Subcutaneous abdominal adipose tissue (tissue), 5 donors: ENCODE measurements around the gene XRCC1.
A peak's percentile ranks its signal among the peaks of the same experiment; 100 is the strongest.

Experiments
- H3K27ac ChIP-seq: one replicate; pipeline ENCODE4 v1.7.0; 2013; ENCODE audit warnings: low read depth, mild to moderate bottlenecking, inconsistent platforms, low read length, moderate library complexity
- H3K27me3 ChIP-seq, 5 donors: one replicate each; pipeline ENCODE4 v1.7.0; 2013; ENCODE audit warnings: low read length in 5 of 5, inconsistent platforms in 1 of 5; ENCODE audit not compliant: control insufficient read depth in 5 of 5, insufficient read depth in 4 of 5
- H3K36me3 ChIP-seq, 5 donors: one replicate each; pipeline ENCODE4 v1.7.0; 2013; ENCODE audit warnings: low read length in 5 of 5; ENCODE audit not compliant: control insufficient read depth in 5 of 5, insufficient read depth in 5 of 5
- H3K4me1 ChIP-seq, 5 donors: one replicate each; pipeline ENCODE4 v1.7.0; 2013; ENCODE audit warnings: low read length in 5 of 5, mild to moderate bottlenecking in 3 of 5, moderate library complexity in 1 of 5; ENCODE audit not compliant: control insufficient read depth in 5 of 5, insufficient read depth in 5 of 5
- H3K4me3 ChIP-seq, 5 donors: one replicate each; pipeline ENCODE4 v1.7.0; 2013; ENCODE audit warnings: low read length in 5 of 5, low read depth in 1 of 5
- H3K9ac ChIP-seq, 5 donors: one replicate each; pipeline ENCODE4 v1.7.0; 2013; ENCODE audit warnings: low read length in 5 of 5, mild to moderate bottlenecking in 4 of 5, moderate library complexity in 3 of 5
- H3K9me3 ChIP-seq, 5 donors: one replicate each; pipeline ENCODE4 v1.7.0; 2013; ENCODE audit warnings: low read length in 5 of 5; ENCODE audit not compliant: control insufficient read depth in 5 of 5
- donor health status: healthy.
- donor health status: healthy.
- donor health status: healthy.
- donor health status: healthy.
- donor health status: healthy.

XRCC1 gene

GRCh38 chr19:43505941-43506340 is 69.4 kb downstream of the XRCC1 start:
- Histone ChIP-seq H3K9me3 (no peaks in the 10 kb centered on the region), H3K4me3 (no peak overlapping the region), H3K9ac (no peak overlapping the region), H3K27ac (no peak overlapping the region), H3K27me3 (peaks cover 0 to 9% (median 0%) of the 10 kb centered on the region in 5 donors), H3K36me3 (peaks cover 4 to 26% (median 23%) of the 10 kb centered on the region in 5 donors), H3K4me1 (peaks cover 3 to 22% (median 20%) of the 10 kb centered on the region in 5 donors)

- Histone ChIP-seq H3K4me1 (peaks cover 3 to 22% (median 20%) of the 10 kb centered on the region in 5 donors), H3K4me3 (peak overlapping the region in 2 of 5 donors; percentile 73 to 81), H3K27me3 (peaks cover 0 to 9% (median 0%) of the 10 kb centered on the region in 5 donors), H3K36me3 (peaks cover 4 to 21% (median 18%) of the 10 kb centered on the region in 5 donors), H3K27ac (no peak overlapping the region), H3K9me3 (no peaks in the 10 kb centered on the region), H3K9ac (no peak overlapping the region)
Observed at GRCh38 chr19:43505186-43505456, 70.2 kb downstream of the XRCC1 start.

- Histone ChIP-seq H3K36me3 (peaks cover 4 to 16% (median 13%) of the 10 kb centered on the region in 5 donors), H3K9ac (peak within 1 kb of the TSS; percentile 46 to 95 (median 81)), H3K9me3 (no peaks in the 10 kb centered on the region), H3K4me1 (peaks cover 3 to 22% (median 20%) of the 10 kb centered on the region in 5 donors), H3K4me3 (peak within 1 kb of the TSS; percentile 73 to 82 (median 81)), H3K27ac (peak within 1 kb of the TSS; percentile 57), H3K27me3 (peaks cover 0 to 9% (median 0%) of the 10 kb centered on the region in 5 donors)
Observed at GRCh38 chr19:43504426-43505185, 70.7 kb downstream of the XRCC1 start, which contains the start of gene PHLDB3. TSS of gene PHLDB3 (minus strand) at chr19:43504746. CDS start at chr19:43504118, 628 bp downstream.

- Histone ChIP-seq H3K27ac (peak overlapping the region; percentile 57), H3K4me3 (peak overlapping the region; percentile 73 to 82 (median 81)), H3K9ac (peak overlapping the region; percentile 46 to 95 (median 81)), H3K36me3 (peaks cover 2 to 13% (median 12%) of the 10 kb centered on the region in 5 donors), H3K27me3 (peaks cover 0 to 9% (median 0%) of the 10 kb centered on the region in 5 donors), H3K9me3 (no peaks in the 10 kb centered on the region), H3K4me1 (peaks cover 3 to 24% (median 20%) of the 10 kb centered on the region in 5 donors)
Observed at GRCh38 chr19:43503501-43504425, 71.6 kb downstream of the XRCC1 start.

- Histone ChIP-seq H3K27me3 (peaks cover 0 to 9% (median 0%) of the 10 kb centered on the region in 5 donors), H3K27ac (no peak overlapping the region), H3K4me1 (peaks cover 3 to 25% (median 22%) of the 10 kb centered on the region in 5 donors), H3K36me3 (peaks cover 0 to 4% (median 3%) of the 10 kb centered on the region in 5 donors), H3K4me3 (no peak overlapping the region), H3K9ac (no peak overlapping the region), H3K9me3 (no peaks in the 10 kb centered on the region)
Observed at GRCh38 chr19:43502419-43502976, 72.8 kb downstream of the XRCC1 start.

GRCh38 chr19:43501661-43502418 is 73.5 kb downstream of the XRCC1 start:
- no peak overlapping the region for H3K27ac ChIP-seq
- peaks cover 0 to 9% (median 7%) of the 10 kb centered on the region in 5 donors for H3K36me3 ChIP-seq
- H3K27me3 ChIP-seq, result peaks cover 0 to 9% (median 0%) of the 10 kb centered on the region in 5 donors
- no peaks in the 10 kb centered on the region for H3K9me3 ChIP-seq
- H3K4me3 ChIP-seq, result no peak overlapping the region
- H3K9ac ChIP-seq, result no peak overlapping the region
- peaks cover 3 to 25% (median 22%) of the 10 kb centered on the region in 5 donors for H3K4me1 ChIP-seq

GRCh38 chr19:43499042-43499441 is 76.3 kb downstream of the XRCC1 start:
- Histone ChIP-seq H3K4me1 (peaks cover 3 to 14% (median 10%) of the 10 kb centered on the region in 5 donors), H3K36me3 (peaks cover 0 to 15% (median 12%) of the 10 kb centered on the region in 5 donors), H3K27ac (no peak overlapping the region), H3K4me3 (no peak overlapping the region), H3K27me3 (peaks cover 0 to 9% (median 0%) of the 10 kb centered on the region in 5 donors), H3K9ac (no peak overlapping the region), H3K9me3 (no peaks in the 10 kb centered on the region)

- Histone ChIP-seq H3K27me3 (peaks cover 0 to 9% (median 0%) of the 10 kb centered on the region in 5 donors), H3K36me3 (peaks cover 0 to 15% (median 12%) of the 10 kb centered on the region in 5 donors), H3K4me3 (no peak overlapping the region), H3K4me1 (peaks cover under 1 to 10% (median 5%) of the 10 kb centered on the region in 5 donors), H3K27ac (no peak overlapping the region), H3K9ac (no peak overlapping the region), H3K9me3 (no peaks in the 10 kb centered on the region)
Observed at GRCh38 chr19:43498233-43498842, 77.0 kb downstream of the XRCC1 start.

GRCh38 chr19:43496960-43497359 is 78.4 kb downstream of the XRCC1 start:
- H3K4me1 ChIP-seq, result peaks cover 0 to 4% (median 0%) of the 10 kb centered on the region in 5 donors
- H3K9ac ChIP-seq, result no peak overlapping the region
- no peak overlapping the region for H3K4me3 ChIP-seq
- H3K27ac ChIP-seq, result no peak overlapping the region
- peaks cover 0 to 15% (median 12%) of the 10 kb centered on the region in 5 donors for H3K36me3 ChIP-seq
- H3K27me3 ChIP-seq, result peaks cover 0 to 6% (median 0%) of the 10 kb centered on the region in 5 donors
- H3K9me3 ChIP-seq, result no peaks in the 10 kb centered on the region
